Neuron (in vitro differentiated cells): Measurements from ENCODE around the gene OR2T1.

Experiments
- H2AFZ ChIP-seq: one replicate; pipeline ENCODE4 v1.6.1; 2013; ENCODE audit warnings: low read depth, mild to moderate bottlenecking, inconsistent platforms, low read length, moderate library complexity
- H3K27me3 ChIP-seq: one replicate; pipeline ENCODE4 v1.6.1; 2013; ENCODE audit warnings: low read length; ENCODE audit not compliant: insufficient read depth
- H3K36me3 ChIP-seq: one replicate; pipeline ENCODE4 v1.6.1; 2013; ENCODE audit warnings: low read length; ENCODE audit not compliant: insufficient read depth
- H3K4me1 ChIP-seq: one replicate; pipeline ENCODE4 v1.6.1; 2013; ENCODE audit warnings: low read length; ENCODE audit not compliant: insufficient read depth
- H3K4me3 ChIP-seq: 2 replicates; pipeline ENCODE4 v1.5.1; 2013; ENCODE audit warnings: mild to moderate bottlenecking, low read length, moderate library complexity
- H3K9me3 ChIP-seq: one replicate; pipeline ENCODE4 v1.6.1; 2013; ENCODE audit warnings: low read length

OR2T1 gene

DNA sequence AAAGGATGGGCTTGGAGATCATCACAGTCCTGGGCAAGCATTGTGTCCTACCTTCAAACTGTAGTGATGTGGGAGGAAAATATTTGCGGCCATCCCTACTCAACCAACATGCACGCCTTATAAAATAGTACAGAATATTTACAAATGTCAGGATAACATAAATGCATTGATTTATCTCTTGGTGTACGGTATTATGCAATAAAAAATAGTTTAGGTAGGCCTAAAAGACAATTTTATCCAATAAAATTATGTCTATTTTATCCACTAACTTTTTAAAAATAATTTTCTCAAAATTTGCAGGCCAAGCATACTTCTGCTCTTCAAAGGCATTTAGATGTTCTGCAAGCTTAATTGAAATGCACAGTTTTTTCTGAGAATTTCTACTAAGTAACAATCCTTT, at the start of gene OR2T1:
TSS of gene OR2T1 (plus strand) at position 301 of the 400 bp plus-strand sequence. CDS start 3,100 bp downstream, outside the sequence.
- no peaks in the 10 kb centered on the region for H3K36me3 ChIP-seq
- H3K4me1 ChIP-seq: no peaks in the 10 kb centered on the region
- H3K4me3 ChIP-seq: no peak within 1 kb of the TSS
- H3K27me3 ChIP-seq: no peaks in the 10 kb centered on the region
- H2AFZ ChIP-seq: no peak within 1 kb of the TSS
- H3K9me3 ChIP-seq: no peaks in the 10 kb centered on the region

GRCh38 chr1:248359415-248359814, 43.4 kb upstream of the OR2T1 start:
- Histone ChIP-seq H3K27me3 (no peaks in the 10 kb centered on the region), H3K36me3 (no peaks in the 10 kb centered on the region), H3K9me3 (no peaks in the 10 kb centered on the region), H3K4me1 (no peaks in the 10 kb centered on the region), H3K4me3 (no peak overlapping the region), H2AFZ (no peak overlapping the region)

DNA sequence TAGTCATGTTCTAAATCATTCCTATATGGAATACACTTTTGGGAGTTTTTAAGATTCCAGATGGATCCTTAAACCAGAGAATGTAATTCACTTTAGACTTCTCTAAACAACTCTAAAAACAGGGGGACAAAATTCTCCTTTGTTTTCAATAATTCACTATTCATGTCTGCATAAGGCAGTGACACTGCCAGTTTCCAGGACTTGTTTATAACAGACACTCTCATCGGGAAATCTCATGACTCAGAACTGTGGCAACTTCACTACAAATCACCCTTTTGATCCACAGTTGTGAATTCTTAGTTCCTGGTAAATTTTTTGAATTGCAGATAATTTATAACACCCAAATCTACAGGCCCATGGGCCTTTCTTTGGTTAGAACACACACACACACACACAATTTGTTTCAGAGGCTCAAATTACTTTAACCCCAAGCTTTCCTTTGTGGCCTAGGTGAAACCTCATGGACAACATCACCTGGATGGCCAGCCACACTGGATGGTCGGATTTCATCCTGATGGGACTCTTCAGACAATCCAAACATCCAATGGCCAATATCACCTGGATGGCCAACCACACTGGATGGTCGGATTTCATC, 41.6 kb upstream of the OR2T1 start, which contains the start of gene OR2T4:
TSS of gene OR2T4 (plus strand) at position 545 of the 595 bp plus-strand sequence. CDS start at position 545, 0 bp downstream.
- Histone ChIP-seq H2AFZ (no peak within 1 kb of the TSS), H3K4me3 (no peak within 1 kb of the TSS), H3K4me1 (no peaks in the 10 kb centered on the region), H3K27me3 (no peaks in the 10 kb centered on the region), H3K9me3 (no peaks in the 10 kb centered on the region), H3K36me3 (no peaks in the 10 kb centered on the region)

DNA sequence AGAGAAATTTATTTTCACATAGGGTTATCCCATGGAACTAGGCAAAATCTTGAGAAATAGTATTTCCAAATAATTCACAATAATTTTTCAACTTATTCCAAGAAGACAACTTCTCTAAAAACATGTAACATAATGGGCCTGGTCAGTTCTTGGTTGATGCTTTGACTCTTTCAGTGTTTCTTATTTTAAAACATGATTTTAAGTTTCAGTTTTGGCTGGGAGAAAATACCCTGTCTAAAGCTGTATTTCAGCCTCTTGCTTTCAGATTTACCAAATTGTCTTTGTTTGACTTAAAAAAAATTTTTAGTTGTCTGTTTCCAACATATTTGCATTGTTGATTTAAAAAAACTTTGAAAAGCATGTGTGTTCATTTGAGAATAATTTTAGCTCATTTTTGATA, 36.2 kb upstream of the OR2T1 start:
- H2AFZ ChIP-seq: no peak overlapping the region
- no peaks in the 10 kb centered on the region for H3K9me3 ChIP-seq
- H3K36me3 ChIP-seq: no peaks in the 10 kb centered on the region
- no peak overlapping the region for H3K4me3 ChIP-seq
- no peaks in the 10 kb centered on the region for H3K27me3 ChIP-seq
- no peaks in the 10 kb centered on the region for H3K4me1 ChIP-seq

- H3K4me1 ChIP-seq: no peaks in the 10 kb centered on the region
- H3K27me3 ChIP-seq: no peaks in the 10 kb centered on the region
- H3K4me3 ChIP-seq: no peak overlapping the region
- H2AFZ ChIP-seq: no peak overlapping the region
- no peaks in the 10 kb centered on the region for H3K9me3 ChIP-seq
- H3K36me3 ChIP-seq: no peaks in the 10 kb centered on the region
Observed at GRCh38 chr1:248372394-248372793, 30.5 kb upstream of the OR2T1 start.

- Histone ChIP-seq H3K36me3 (no peaks in the 10 kb centered on the region), H3K4me3 (no peak overlapping the region), H3K27me3 (no peaks in the 10 kb centered on the region), H3K4me1 (no peaks in the 10 kb centered on the region), H2AFZ (no peak overlapping the region), H3K9me3 (no peaks in the 10 kb centered on the region)
Observed at GRCh38 chr1:248373761-248374160, 29.1 kb upstream of the OR2T1 start.

DNA sequence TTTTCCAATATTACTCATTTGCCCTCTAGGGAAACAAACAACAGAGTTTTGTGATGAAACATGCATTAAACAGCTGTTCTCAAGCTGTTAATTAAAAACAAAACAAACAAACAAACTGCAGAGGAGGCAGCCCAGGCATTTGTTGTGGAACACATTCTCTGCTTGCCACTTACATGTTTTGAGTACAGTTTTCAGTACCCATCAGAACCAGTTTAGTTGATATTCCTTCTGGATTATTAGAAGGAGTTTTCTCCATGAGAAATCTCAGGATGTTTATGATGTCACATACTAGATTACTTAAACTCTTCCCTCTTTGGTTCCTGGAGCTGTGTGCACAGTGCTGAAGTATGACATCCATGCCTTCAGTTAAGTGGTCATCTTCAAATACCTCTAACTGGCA, 27.4 kb upstream of the OR2T1 start, which contains the start of gene OR2T6:
TSS of gene OR2T6 (plus strand) at position 301 of the 400 bp plus-strand sequence. CDS start 11,863 bp downstream, outside the sequence.
- Histone ChIP-seq H2AFZ (no peak within 1 kb of the TSS), H3K4me1 (no peaks in the 10 kb centered on the region), H3K4me3 (no peak within 1 kb of the TSS), H3K27me3 (no peaks in the 10 kb centered on the region), H3K9me3 (no peaks in the 10 kb centered on the region), H3K36me3 (no peaks in the 10 kb centered on the region)

DNA sequence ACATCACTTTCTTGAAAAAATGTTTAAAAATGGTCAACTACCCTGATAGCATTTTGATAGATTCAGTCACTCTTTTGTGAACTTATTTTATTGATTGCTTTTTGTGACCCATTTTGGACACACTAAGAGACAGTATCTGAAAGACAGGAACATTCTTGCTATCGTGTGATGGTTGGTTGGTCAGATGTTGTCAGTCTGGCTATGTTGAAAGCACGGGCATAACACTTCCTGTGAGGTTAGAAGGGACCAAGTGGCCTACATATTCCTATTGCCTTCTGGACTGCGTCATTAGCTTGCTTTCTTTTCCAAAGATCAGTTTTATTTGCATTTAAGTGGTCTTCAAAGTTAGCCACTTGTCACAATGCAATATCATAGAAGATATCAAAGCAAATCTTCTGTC, 25.9 kb upstream of the OR2T1 start:
- Histone ChIP-seq H3K4me1 (no peaks in the 10 kb centered on the region), H3K27me3 (no peaks in the 10 kb centered on the region), H3K36me3 (no peaks in the 10 kb centered on the region), H3K4me3 (no peak overlapping the region), H2AFZ (no peak overlapping the region), H3K9me3 (no peaks in the 10 kb centered on the region)

DNA sequence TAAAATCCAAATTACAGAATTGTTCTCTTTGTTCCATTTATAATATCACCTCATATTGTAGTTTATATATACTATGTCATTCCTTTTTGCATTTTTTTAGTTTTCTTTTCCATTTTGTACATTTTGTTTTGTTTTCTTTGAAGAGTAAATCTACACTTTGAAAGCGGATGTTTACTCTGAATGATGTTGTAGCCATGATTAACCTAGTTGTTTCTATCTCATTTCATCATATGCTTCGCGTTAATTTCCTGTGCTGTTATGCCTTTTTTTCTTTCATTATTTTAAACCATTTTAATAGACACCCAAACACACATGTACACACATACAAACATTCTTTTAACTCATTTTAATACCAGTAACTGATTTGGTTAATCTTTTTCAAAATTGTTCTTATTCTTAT, 22.0 kb upstream of the OR2T1 start:
- Histone ChIP-seq H3K27me3 (no peaks in the 10 kb centered on the region), H2AFZ (no peak overlapping the region), H3K36me3 (no peaks in the 10 kb centered on the region), H3K9me3 (no peaks in the 10 kb centered on the region), H3K4me1 (no peaks in the 10 kb centered on the region), H3K4me3 (no peak overlapping the region)

DNA sequence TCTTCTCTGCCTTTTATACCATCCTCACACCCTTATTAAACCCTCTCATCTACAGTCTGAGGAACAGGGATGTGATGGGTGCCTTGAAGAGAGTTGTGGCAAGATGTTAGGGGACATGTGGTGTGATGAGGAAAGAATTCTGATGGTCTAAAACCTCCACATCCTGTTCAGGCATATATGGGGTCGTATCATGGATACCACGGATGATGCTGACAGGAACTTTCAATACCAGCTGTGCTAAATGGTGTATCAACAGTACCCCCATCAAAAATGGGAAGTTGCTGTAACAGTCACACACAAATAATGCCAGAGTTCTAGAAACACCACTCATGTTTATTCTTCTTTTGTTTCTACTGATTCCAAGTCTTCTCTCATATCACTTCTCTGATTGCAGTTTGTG, 14.4 kb upstream of the OR2T1 start:
- no peaks in the 10 kb centered on the region for H3K27me3 ChIP-seq
- H2AFZ ChIP-seq: no peak overlapping the region
- no peaks in the 10 kb centered on the region for H3K9me3 ChIP-seq
- no peaks in the 10 kb centered on the region for H3K36me3 ChIP-seq
- no peak overlapping the region for H3K4me3 ChIP-seq
- H3K4me1 ChIP-seq: no peaks in the 10 kb centered on the region

DNA sequence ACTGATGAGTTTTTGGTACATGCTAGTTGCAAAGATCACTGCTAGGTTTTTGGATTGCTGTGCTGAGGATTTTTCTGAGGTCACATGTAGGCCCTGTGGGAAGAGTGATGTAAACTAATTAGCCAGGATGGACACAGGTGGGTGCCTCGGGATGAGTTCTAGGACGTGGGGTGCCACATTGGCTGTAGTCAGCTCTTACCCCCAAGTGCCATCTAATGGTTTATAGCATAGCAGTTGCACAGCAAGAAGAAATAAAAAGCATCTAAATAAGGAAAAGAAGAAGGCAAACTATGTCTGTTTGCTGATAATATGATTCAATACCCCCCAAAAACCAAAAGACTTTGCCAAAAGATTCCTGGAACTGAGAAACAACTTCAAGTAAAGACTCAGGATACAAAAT, 9.8 kb upstream of the OR2T1 start:
- Histone ChIP-seq H3K4me3 (no peak overlapping the region), H2AFZ (no peak overlapping the region), H3K4me1 (no peaks in the 10 kb centered on the region), H3K27me3 (no peaks in the 10 kb centered on the region), H3K9me3 (no peaks in the 10 kb centered on the region), H3K36me3 (no peaks in the 10 kb centered on the region)

GRCh38 chr1:248404024-248404423, 1.2 kb downstream of the OR2T1 start:
- H3K36me3 ChIP-seq: no peaks in the 10 kb centered on the region
- no peaks in the 10 kb centered on the region for H3K4me1 ChIP-seq
- no peak overlapping the region for H3K4me3 ChIP-seq
- H3K27me3 ChIP-seq: no peaks in the 10 kb centered on the region
- no peaks in the 10 kb centered on the region for H3K9me3 ChIP-seq
- no peak overlapping the region for H2AFZ ChIP-seq

DNA sequence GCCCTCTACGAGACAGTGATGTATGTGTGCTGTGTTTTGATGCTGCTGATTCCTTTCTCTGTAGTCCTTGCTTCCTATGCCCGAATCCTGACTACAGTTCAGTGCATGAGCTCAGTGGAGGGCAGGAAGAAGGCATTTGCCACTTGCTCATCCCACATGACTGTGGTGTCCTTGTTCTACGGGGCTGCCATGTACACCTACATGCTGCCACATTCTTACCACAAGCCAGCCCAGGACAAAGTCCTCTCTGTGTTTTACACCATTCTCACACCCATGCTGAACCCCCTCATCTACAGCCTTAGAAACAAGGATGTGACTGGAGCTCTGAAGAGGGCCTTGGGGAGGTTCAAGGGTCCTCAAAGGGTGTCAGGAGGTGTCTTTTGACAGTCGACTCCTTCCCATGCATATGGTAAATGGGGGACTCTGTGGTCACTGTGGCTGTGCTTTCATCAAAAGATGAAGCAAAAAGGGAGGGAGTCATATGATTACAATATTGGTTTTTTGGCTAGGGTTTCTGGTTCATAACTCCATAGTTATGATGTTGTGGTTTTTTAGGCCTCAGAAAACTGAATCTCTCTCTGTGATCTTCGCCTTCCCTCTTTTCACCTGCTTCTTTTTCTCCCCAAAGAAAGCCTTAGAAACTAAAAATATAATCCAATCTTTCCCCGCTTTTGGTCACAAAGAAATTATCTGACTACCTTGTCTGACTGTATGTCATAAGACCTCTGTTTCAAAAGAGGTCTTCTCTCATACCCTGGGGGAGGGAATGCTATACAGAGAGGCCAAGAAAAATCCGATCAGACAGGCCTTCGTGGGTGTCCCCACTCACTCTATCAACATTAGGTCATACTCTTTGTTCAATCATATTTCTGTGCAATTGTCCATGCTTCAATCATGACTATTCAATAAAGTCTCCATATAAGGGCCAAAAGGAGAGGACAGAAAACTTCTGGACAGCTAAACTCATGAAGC, 4.2 kb downstream of the OR2T1 start:
- Histone ChIP-seq H3K4me1 (no peaks in the 10 kb centered on the region), H2AFZ (no peak overlapping the region), H3K4me3 (no peak overlapping the region), H3K9me3 (no peaks in the 10 kb centered on the region), H3K27me3 (no peaks in the 10 kb centered on the region), H3K36me3 (no peaks in the 10 kb centered on the region)
